Measurements from ENCODE around the gene SULF2.

The SULF2 gene

GRCh38 chr20:47760686-47761481 lies 24.4 kb downstream of the SULF2 start:
- DNase-seq: no peak

- peak in 1 of 4 experiments; percentile 34 for DNase-seq
Measured at GRCh38 chr20:47758517-47759450, 26.5 kb downstream of the SULF2 start.

- DNase-seq: no peak
Measured at GRCh38 chr20:47757145-47758035, 27.9 kb downstream of the SULF2 start.

GRCh38 chr20:47754946-47755652 lies 30.2 kb downstream of the SULF2 start:
- no peak for DNase-seq

- DNase-seq: no peak
Measured at GRCh38 chr20:47754388-47754715, 30.9 kb downstream of the SULF2 start.

- no peak for DNase-seq
Measured at GRCh38 chr20:47753576-47754387, 31.5 kb downstream of the SULF2 start.

- DNase-seq: no peak
Measured at GRCh38 chr20:47751449-47751848, 33.8 kb downstream of the SULF2 start.

GRCh38 chr20:47749339-47749738 lies 35.9 kb downstream of the SULF2 start:
- DNase-seq: no peak

GRCh38 chr20:47748823-47749222 lies 36.5 kb downstream of the SULF2 start:
- DNase-seq: peak; percentile 62 to 85 (median 78)

GRCh38 chr20:47748069-47748468 lies 37.2 kb downstream of the SULF2 start:
- no peak for DNase-seq

- no peak for DNase-seq
Measured at GRCh38 chr20:47747669-47748031, 37.6 kb downstream of the SULF2 start.

- DNase-seq: no peak
Measured at GRCh38 chr20:47744803-47745202, 40.5 kb downstream of the SULF2 start.

GRCh38 chr20:47743671-47744070 lies 41.6 kb downstream of the SULF2 start:
- no peak for DNase-seq

GRCh38 chr20:47741669-47742608 lies 43.3 kb downstream of the SULF2 start:
- DNase-seq: peak in 1 of 4 experiments; percentile 13

- peak; percentile 95 to 99 (median 96) for DNase-seq
Measured at GRCh38 chr20:47740862-47741184, 44.5 kb downstream of the SULF2 start.

GRCh38 chr20:47740121-47740861 lies 45.0 kb downstream of the SULF2 start:
- peak; percentile 75 to 87 (median 78) for DNase-seq

GRCh38 chr20:47737923-47738322 lies 47.4 kb downstream of the SULF2 start:
- DNase-seq: no peak

GRCh38 chr20:47736570-47737152 lies 48.6 kb downstream of the SULF2 start:
- DNase-seq: no peak

Data from suppressor macrophage (primary cell).